Nephron (organoid): ENCODE results near the gene DPEP1.
"Not testable (repeated sequence)": the region's sequence is repeated elsewhere in the genome, so short reads cannot be mapped to it uniquely, and the experiment has no call there.

Source experiments
- H3K27ac Mint-ChIP-seq, 3 experiments: 2 replicates each; pipeline ENCODE4 v1.8.0; 2020; ENCODE audit warnings: mixed read lengths in 3 of 3, mild to moderate bottlenecking in 2 of 3, moderate library complexity in 1 of 3
- H3K27me3 Mint-ChIP-seq: 2 replicates; pipeline ENCODE4 v1.8.0; 2021; ENCODE audit warnings: low read depth, mild to moderate bottlenecking, moderate library complexity, mixed read lengths
- H3K36me3 Mint-ChIP-seq: 2 replicates; pipeline ENCODE4 v1.8.0; 2020; ENCODE audit warnings: low read depth, mixed read lengths
- H3K4me1 Mint-ChIP-seq: 2 replicates; pipeline ENCODE4 v1.8.0; 2020; ENCODE audit warnings: mixed read lengths
- H3K4me3 Mint-ChIP-seq, 3 experiments: 2 replicates each; pipeline ENCODE4 v1.8.0; 2020; ENCODE audit warnings: mild to moderate bottlenecking in 3 of 3, mixed read lengths in 3 of 3, moderate library complexity in 2 of 3
- H3K9me3 Mint-ChIP-seq: 2 replicates; pipeline ENCODE4 v1.8.0; 2020; ENCODE audit warnings: mixed read lengths
- CTCF ChIP-seq, 3 experiments: fragments of 200-600 bp; sonication (generic); IDR thresholded peaks; one replicate each; pipeline ENCODE4 v1.5.0; 2021; ENCODE audit warnings: antibody characterized with exemption in 3 of 3; ENCODE audit not compliant: unreplicated experiment in 3 of 3

The DPEP1 gene

GRCh38 chr16:89569506-89570341, 43.7 kb upstream of the DPEP1 start:
- Mint-ChIP-seq H3K4me3 (no peak overlapping the region), H3K4me1 (peaks cover 18% of the 10 kb centered on the region), H3K27ac (no peak overlapping the region), H3K36me3 (peaks cover 4% of the 10 kb centered on the region), H3K9me3 (no peaks in the 10 kb centered on the region), H3K27me3 (peaks cover 28% of the 10 kb centered on the region)
- no peak for TF ChIP-seq CTCF (IDR thresholded peaks at IDR 0.05; ENCODE audit: unreplicated experiment in 3 of 3)

GRCh38 chr16:89570342-89570923, 43.0 kb upstream of the DPEP1 start:
- Mint-ChIP-seq H3K4me1 (peaks cover 11% of the 10 kb centered on the region), H3K27ac (no peak overlapping the region), H3K36me3 (no peaks in the 10 kb centered on the region), H3K27me3 (peaks cover 32% of the 10 kb centered on the region), H3K4me3 (no peak overlapping the region), H3K9me3 (no peaks in the 10 kb centered on the region)
- TF ChIP-seq CTCF (IDR thresholded peaks at IDR 0.05; ENCODE audit: unreplicated experiment in 3 of 3) = no peak

GRCh38 chr16:89570983-89571598, 42.4 kb upstream of the DPEP1 start:
- not testable (repeated sequence) for H3K36me3 Mint-ChIP-seq, H3K27ac Mint-ChIP-seq, H3K4me3 Mint-ChIP-seq, H3K4me1 Mint-ChIP-seq, H3K9me3 Mint-ChIP-seq
- H3K27me3 Mint-ChIP-seq = peaks cover 32% of the 10 kb centered on the region

- H3K4me1 Mint-ChIP-seq = peaks cover 4% of the 10 kb centered on the region
- H3K36me3 Mint-ChIP-seq = no peaks in the 10 kb centered on the region
- TF ChIP-seq CTCF (IDR thresholded peaks at IDR 0.05; ENCODE audit: unreplicated experiment in 3 of 3) = no peak
These were observed 41.8 kb upstream of the DPEP1 start for GRCh38 chr16:89571636-89572035.

GRCh38 chr16:89572073-89572484, 41.4 kb upstream of the DPEP1 start:
- peaks cover 36% of the 10 kb centered on the region for H3K27me3 Mint-ChIP-seq
- peaks cover 4% of the 10 kb centered on the region for H3K4me1 Mint-ChIP-seq
- H3K27ac Mint-ChIP-seq = no peak overlapping the region
- no peaks in the 10 kb centered on the region for H3K36me3 Mint-ChIP-seq
- H3K4me3 Mint-ChIP-seq = no peak overlapping the region
- TF ChIP-seq CTCF (IDR thresholded peaks at IDR 0.05; ENCODE audit: unreplicated experiment in 3 of 3) = no peak
- no peaks in the 10 kb centered on the region for H3K9me3 Mint-ChIP-seq

More at GRCh38 chr16:89571636-89572035, 41.8 kb upstream of the DPEP1 start:
- H3K27me3 Mint-ChIP-seq = peaks cover 32% of the 10 kb centered on the region
- H3K4me3 Mint-ChIP-seq = no peak overlapping the region
- H3K9me3 Mint-ChIP-seq = no peaks in the 10 kb centered on the region
- no peak overlapping the region for H3K27ac Mint-ChIP-seq

- Mint-ChIP-seq H3K4me3 (peak overlapping the region in 1 of 3 experiments; percentile 34), H3K4me1 (peaks cover 4% of the 10 kb centered on the region), H3K27ac (peak overlapping the region in 1 of 3 experiments; percentile 30), H3K36me3 (no peaks in the 10 kb centered on the region), H3K9me3 (no peaks in the 10 kb centered on the region), H3K27me3 (peaks cover 42% of the 10 kb centered on the region)
- no peak for TF ChIP-seq CTCF (IDR thresholded peaks at IDR 0.05; ENCODE audit: unreplicated experiment in 3 of 3)
These were observed 40.8 kb upstream of the DPEP1 start for GRCh38 chr16:89572485-89573205.
